ENCODE measurements around the gene ADAM33.

- TF ChIP-seq POLR2AphosphoS5 (IDR thresholded peaks at IDR 0.05; ENCODE audit: low read depth, low read length), result no peak
- no peak for TF ChIP-seq POLR2A (IDR thresholded peaks at IDR 0.05; ENCODE audit: low read depth, low read length)
- no peak for TF ChIP-seq TAF1 (IDR thresholded peaks at IDR 0.05; ENCODE audit: low read depth, low read length)
Observed at GRCh38 chr20:3697588-3698305, 15.9 kb upstream of the ADAM33 start.

All from GM12891 (cell line).